Esophagus muscularis mucosa (tissue), 4 donors: ENCODE results near the gene WDR27. TPM values are rescaled to one million over a fixed set of nuclear protein-coding genes. Genes with fewer than 3 reads are reported as not detected.
A peak's percentile ranks its signal among the peaks of the same experiment; 100 is the strongest.

ENCODE experiments used
- DNase-seq: peaks from one replicate; pipeline ENCODE4 v3.0.0-alpha.2; 2017; ENCODE audit errors: extremely low spot score
- H3K27ac ChIP-seq, 4 donors: fragments of 200-600 bp; sonication (generic); replicated peaks in 1 of 4; 1 replicate in 3 of 4; 2 replicates in 1 of 4; pipeline ENCODE4 v1.5.1; 2016 to 2019; ENCODE audit warnings: mild to moderate bottlenecking in 1 of 4
- H3K27me3 ChIP-seq, 4 donors: fragments of 200-600 bp; sonication (generic); one replicate each; pipeline versions ENCODE4 v1.5.1 to v1.6.0; 2016 to 2019
- H3K36me3 ChIP-seq, 4 donors: fragments of 200-600 bp; sonication (generic); one replicate each; pipeline ENCODE4 v1.5.1; 2016 to 2019
- H3K4me1 ChIP-seq, 4 donors: fragments of 200-600 bp; sonication (generic); one replicate each; pipeline ENCODE4 v1.5.1; 2016 to 2019
- H3K4me3 ChIP-seq, 4 donors: fragments of 200-600 bp; sonication (generic); 1 replicate in 2 of 4; 2 replicates in 2 of 4; pipeline ENCODE4 v1.5.1; 2016 to 2019; ENCODE audit warnings: mild to moderate bottlenecking in 4 of 4, moderate library complexity in 1 of 4
- H3K9me3 ChIP-seq, 4 donors: fragments of 200-600 bp; sonication (generic); 1 replicate in 3 of 4; 2 replicates in 1 of 4; pipeline ENCODE4 v1.5.1; 2016 to 2019
- CTCF ChIP-seq, 3 experiments: fragments of 200-600 bp in 2 of 3; fragments of 450-650 bp in 1 of 3; sonication (generic) in 2 of 3; IDR thresholded peaks; one replicate each; pipeline ENCODE4 v1.5.1; 2017 to 2019; ENCODE audit warnings: antibody characterized with exemption in 3 of 3, mild to moderate bottlenecking in 2 of 3, moderate library complexity in 1 of 3
- EP300 ChIP-seq: sonication (generic); formaldehyde crosslinking; IDR thresholded peaks from one replicate; pipeline ENCODE4 v1.6.1; 2017; ENCODE audit warnings: antibody characterized with exemption
- POLR2A ChIP-seq: fragments of 450-650 bp; IDR thresholded peaks from one replicate; pipeline ENCODE4 v1.6.1; 2017; ENCODE audit warnings: antibody characterized with exemption, moderate library complexity, mild to moderate bottlenecking, low read depth
- POLR2AphosphoS5 ChIP-seq, 2 donors: sonication (generic); formaldehyde crosslinking; IDR thresholded peaks; one replicate each; pipeline ENCODE4 v1.6.1; 2017; ENCODE audit warnings: antibody characterized with exemption in 2 of 2
- whole genome bisulfite sequencing: methylation state at CpG from one replicate; pipeline ENCODE4 v1.1.5; 2018; 5-methylcytosine and 5-hydroxymethylcytosine counted together
- intact Hi-C: fragments of 100-400 bp; cut with DNase I; formaldehyde crosslinking; loops from one replicate; pipeline ENCODE4 v1.15.1; 2023
- total RNA-seq, 4 donors: library from RNA; depleted of rRNA; stranded (reverse); fragments of >200 nt; gene quantifications; one replicate each; pipeline versions ENCODE4 v1.1.0 to v1.2.1, GENCODE V29; 2016

The WDR27 gene
- total RNA-seq, 4 donors from 2014 or later: 9.3 to 18.4 (median 14.4) TPM

GRCh38 chr6:169573883-169574282, 127.9 kb downstream of the WDR27 start:
- no peaks in the 10 kb centered on the region for H3K9me3 ChIP-seq
- peaks cover 0 to 12% (median 1%) of the 10 kb centered on the region in 4 donors for H3K36me3 ChIP-seq
- 97% methylated on average over 5 of the region's 5 CpGs for WGBS
- H3K27me3 ChIP-seq: no peaks in the 10 kb centered on the region
- TF ChIP-seq EP300 (no peak), POLR2A (no peak), POLR2AphosphoS5 (IDR thresholded peaks at IDR 0.05) (no peak), CTCF (IDR thresholded peaks at IDR 0.05) (no peak)
- intact Hi-C loops: no loop called here
- no peak overlapping the region for H3K4me3 ChIP-seq
- no peak for DNase-seq
- no peak overlapping the region for H3K27ac ChIP-seq
- H3K4me1 ChIP-seq: no peaks in the 10 kb centered on the region

GRCh38 chr6:169571123-169571962, 130.5 kb downstream of the WDR27 start:
- no peak for DNase-seq
- intact Hi-C loops: no loop called here
- WGBS: 91% methylated on average over 12 of the region's 12 CpGs
- Histone ChIP-seq H3K27me3 (no peaks in the 10 kb centered on the region), H3K4me3 (no peak overlapping the region), H3K9me3 (no peaks in the 10 kb centered on the region), H3K27ac (no peak overlapping the region), H3K36me3 (peaks cover 0 to 16% (median 1%) of the 10 kb centered on the region in 4 donors), H3K4me1 (no peaks in the 10 kb centered on the region)
- TF ChIP-seq POLR2A (no peak), POLR2AphosphoS5 (IDR thresholded peaks at IDR 0.05) (no peak)

GRCh38 chr6:169568314-169569087, 133.3 kb downstream of the WDR27 start:
- TF ChIP-seq POLR2AphosphoS5 (IDR thresholded peaks at IDR 0.05) (no peak), POLR2A (no peak), CTCF (IDR thresholded peaks at IDR 0.05) (no peak), EP300 (no peak)
- peaks cover 0 to 19% (median 1%) of the 10 kb centered on the region in 4 donors for H3K36me3 ChIP-seq
- H3K27me3 ChIP-seq: no peaks in the 10 kb centered on the region
- no peak overlapping the region for H3K4me3 ChIP-seq
- 92% methylated on average over 8 of the region's 8 CpGs for WGBS
- DNase-seq: peak; percentile 45
- intact Hi-C loops: no loop called here
- no peaks in the 10 kb centered on the region for H3K9me3 ChIP-seq
- H3K4me1 ChIP-seq: no peaks in the 10 kb centered on the region
- no peak overlapping the region for H3K27ac ChIP-seq

- Histone ChIP-seq H3K27me3 (no peaks in the 10 kb centered on the region), H3K9me3 (no peaks in the 10 kb centered on the region), H3K27ac (no peak overlapping the region), H3K36me3 (peaks cover 0 to 19% (median 1%) of the 10 kb centered on the region in 4 donors), H3K4me3 (no peak overlapping the region), H3K4me1 (no peaks in the 10 kb centered on the region)
- intact Hi-C loops: no loop called here
- no peak for DNase-seq
- WGBS: 90% methylated on average over 11 of the region's 11 CpGs
- TF ChIP-seq POLR2A: no peak
Measured at GRCh38 chr6:169567819-169568218, 134.0 kb downstream of the WDR27 start.

- no peak for TF ChIP-seq EP300
- no peak for TF ChIP-seq POLR2A
- TF ChIP-seq CTCF (IDR thresholded peaks at IDR 0.05): no peak
- TF ChIP-seq POLR2AphosphoS5 (IDR thresholded peaks at IDR 0.05): no peak
- no peak overlapping the region for H3K4me3 ChIP-seq
- peak; percentile 83 for DNase-seq
- no peaks in the 10 kb centered on the region for H3K9me3 ChIP-seq
- peaks cover 0 to 19% (median 1%) of the 10 kb centered on the region in 4 donors for H3K36me3 ChIP-seq
- H3K4me1 ChIP-seq: no peaks in the 10 kb centered on the region
- no peak overlapping the region for H3K27ac ChIP-seq
- H3K27me3 ChIP-seq: no peaks in the 10 kb centered on the region
- intact Hi-C loops: no loop called here
- WGBS: 96% methylated on average over 19 of the region's 19 CpGs
Measured at GRCh38 chr6:169566961-169567750, 134.7 kb downstream of the WDR27 start.
